Right kidney (tissue), 1 donor: ENCODE data around the gene SULT2B1.

Source experiments
- DNase-seq: peaks from one replicate; pipeline ENCODE4 v3.0.0-alpha.2; 2016

The SULT2B1 gene

DNA sequence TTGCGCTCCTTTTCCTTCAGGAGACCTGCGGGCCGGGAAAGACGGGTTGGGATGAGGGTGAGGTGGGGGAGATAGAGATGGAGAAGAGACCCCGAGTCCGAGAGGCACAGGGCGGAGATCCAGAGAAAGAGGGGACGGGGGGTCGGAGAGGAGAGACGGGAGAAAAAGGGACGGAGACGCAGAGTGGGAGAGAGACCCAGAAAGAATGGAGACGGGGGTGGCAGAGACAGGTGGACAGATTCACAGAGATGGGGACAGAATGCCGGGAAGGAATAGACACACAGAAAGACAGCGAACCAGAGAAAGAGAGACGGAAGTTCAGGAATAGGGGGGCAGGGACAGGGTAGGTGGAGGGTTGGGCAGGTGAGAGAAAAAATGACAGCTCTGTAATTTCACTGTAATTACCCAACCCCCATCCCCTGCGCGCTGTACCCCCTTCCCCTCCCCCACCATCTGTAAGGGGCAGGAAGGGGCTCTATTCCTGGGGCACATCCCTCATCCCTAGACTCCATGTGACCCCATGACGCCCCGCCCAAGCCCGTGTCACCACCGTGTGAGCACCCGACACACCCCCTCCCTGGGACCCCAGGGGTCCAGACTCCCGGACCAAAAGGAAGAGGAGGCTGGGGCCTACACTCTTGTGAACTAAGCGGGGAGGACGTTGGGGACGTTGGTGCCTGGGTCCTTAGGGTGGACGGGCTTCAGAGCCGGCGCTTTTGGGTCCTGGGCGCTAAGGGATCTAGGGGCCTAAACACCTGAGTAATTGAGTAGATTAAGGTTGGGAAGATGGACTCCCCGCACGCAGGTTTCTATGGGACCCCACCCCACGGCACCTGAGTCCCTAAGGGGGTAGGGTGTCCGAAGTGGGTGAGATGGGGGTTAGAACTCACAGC is 84.2 kb downstream of the SULT2B1 start:
- no peak for DNase-seq

GRCh38 chr19:48636859-48637448 is 85.0 kb downstream of the SULT2B1 start, which contains the start of gene DBP:
TSS of gene DBP (minus strand) at chr19:48637379. CDS start at chr19:48636994, 385 bp downstream.
- DNase-seq, result no peak

- DNase-seq, result peak; percentile 92
Measured at GRCh38 chr19:48637449-48637947, 85.5 kb downstream of the SULT2B1 start.

GRCh38 chr19:48637948-48638830 is 86.2 kb downstream of the SULT2B1 start:
- peak; percentile 66 for DNase-seq

DNA sequence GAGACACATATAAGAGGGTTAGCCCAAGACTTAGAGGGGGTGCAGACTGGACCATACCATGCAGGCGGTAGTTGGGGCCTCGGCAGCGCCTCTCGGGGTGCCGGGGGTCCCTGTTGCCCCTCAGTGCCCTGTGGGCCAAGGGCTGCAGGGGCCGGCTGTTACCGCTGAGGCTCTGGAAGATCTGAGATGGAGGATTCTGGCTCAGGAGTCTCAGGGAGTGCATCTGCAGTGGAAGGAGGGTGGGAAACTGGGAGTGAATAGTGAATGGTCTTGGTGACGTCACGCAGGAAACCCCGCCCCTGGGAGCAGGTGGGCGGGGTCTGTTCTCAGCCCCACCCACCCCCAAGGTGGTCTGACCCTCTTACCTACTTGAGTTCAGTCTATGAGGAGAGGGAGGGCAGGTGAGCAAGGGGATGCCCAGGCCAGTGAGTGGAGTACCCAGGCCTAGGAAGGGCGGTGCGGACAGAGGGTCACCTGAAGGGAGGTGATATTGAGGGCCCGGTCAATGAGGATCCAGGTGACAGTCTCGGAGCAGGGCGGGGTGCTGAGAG is 86.9 kb downstream of the SULT2B1 start:
- no peak for DNase-seq

DNA sequence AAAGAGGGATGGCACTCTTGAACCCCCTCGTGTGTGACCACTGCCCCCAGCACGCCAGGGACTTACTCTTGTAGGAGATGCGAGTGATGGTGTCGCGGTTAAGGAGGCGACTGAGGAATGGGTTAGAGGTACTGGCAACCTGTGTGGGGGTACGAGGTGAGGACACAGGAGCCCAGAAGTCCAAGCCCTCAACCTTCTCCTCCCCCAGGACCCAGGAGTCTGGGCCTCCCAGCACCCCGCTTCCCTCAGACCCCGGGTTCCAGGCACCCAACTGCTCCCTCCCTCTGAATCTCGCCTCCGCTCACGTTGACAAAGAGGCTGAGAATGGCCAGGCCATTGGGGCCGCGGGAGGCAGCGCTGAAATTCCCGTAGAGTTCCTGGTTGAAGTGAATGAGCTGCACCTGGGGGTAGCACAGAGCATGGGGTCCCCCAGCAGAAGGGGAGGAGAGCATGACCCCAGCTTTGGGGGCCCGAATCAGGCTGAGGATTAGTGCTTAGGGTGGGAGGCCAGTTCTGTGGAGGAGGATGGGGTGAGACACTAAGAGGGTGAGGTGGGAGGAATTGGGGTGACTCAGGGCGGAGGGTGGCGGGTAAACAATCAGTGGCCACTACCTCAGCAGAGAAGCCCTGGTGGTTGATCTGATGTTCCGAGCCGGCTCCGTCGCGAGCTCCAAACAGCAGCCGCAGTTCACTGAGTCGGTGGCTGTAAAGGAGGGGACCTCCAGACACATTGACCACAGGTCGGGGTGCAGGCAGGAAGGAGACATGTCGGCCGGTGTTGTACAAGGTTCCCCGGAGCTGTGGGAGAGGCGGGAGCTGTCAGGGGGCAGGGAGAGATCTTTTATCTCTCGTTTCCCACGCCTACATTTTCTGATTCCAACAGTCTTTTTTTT is 87.8 kb downstream of the SULT2B1 start:
- no peak for DNase-seq

DNA sequence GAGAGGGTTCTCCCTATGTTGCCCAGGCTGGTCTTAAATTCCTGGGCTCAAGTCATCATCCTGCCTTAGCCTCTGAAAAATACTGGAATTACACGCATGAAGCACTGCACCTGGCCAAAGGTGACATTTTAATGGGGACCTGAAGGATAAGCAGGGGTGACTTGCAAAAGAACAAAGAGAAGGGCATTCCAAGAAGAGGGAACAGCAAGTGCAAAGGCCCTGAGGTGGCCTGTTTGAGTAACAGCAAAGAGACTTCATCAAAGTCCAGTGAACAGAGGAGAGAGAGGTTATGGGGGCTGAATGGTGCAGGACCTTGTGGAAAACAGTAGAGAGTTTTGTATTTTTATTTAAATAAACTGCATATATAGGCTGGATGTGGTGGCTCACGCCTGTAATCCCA is 89.9 kb downstream of the SULT2B1 start:
- no peak for DNase-seq

- no peak for DNase-seq
Measured at GRCh38 chr19:48642862-48643261, 90.9 kb downstream of the SULT2B1 start.

DNA sequence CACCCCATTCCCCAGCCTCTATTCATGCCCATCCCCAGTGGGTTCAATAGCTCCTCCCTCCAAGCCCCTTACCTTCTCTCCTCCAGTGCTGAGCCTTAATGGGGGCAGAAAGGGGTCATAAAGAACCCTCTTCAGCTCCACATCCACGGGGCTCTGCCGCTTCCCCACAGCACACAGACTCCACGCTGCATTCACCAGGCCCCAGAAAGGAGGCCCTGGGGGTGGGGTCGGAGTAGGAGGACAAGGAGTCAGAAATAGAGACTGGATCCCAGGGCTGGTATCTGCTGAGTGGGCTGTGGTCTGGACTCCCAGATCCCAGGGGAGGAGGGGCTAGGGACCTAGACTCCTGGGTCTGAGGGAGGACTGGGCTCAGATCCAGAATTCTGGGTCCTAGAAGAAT is 92.4 kb downstream of the SULT2B1 start:
- DNase-seq, result no peak

- peak; percentile 76 for DNase-seq
Measured at GRCh38 chr19:48644839-48645619, 93.1 kb downstream of the SULT2B1 start.

DNA sequence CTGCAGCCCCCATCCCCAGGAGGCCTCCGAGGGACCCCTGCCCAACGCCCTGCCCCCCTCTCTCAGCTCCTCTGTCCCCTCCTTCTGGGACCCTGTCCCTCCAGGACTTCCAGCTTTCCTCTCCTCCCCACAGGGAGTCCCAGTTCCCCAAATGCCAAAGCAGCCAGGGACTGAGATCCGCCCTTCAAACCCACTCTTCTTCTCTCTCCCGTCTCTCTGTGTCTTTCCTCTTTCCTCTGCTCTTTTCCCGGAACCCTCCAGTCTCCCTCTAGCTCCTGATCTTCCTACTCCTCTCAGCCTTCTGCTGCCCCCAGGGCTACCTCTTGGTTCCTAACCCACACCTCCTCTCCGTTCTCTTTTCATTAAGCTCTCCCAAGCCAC is 93.6 kb downstream of the SULT2B1 start:
- DNase-seq, result peak; percentile 80

DNA sequence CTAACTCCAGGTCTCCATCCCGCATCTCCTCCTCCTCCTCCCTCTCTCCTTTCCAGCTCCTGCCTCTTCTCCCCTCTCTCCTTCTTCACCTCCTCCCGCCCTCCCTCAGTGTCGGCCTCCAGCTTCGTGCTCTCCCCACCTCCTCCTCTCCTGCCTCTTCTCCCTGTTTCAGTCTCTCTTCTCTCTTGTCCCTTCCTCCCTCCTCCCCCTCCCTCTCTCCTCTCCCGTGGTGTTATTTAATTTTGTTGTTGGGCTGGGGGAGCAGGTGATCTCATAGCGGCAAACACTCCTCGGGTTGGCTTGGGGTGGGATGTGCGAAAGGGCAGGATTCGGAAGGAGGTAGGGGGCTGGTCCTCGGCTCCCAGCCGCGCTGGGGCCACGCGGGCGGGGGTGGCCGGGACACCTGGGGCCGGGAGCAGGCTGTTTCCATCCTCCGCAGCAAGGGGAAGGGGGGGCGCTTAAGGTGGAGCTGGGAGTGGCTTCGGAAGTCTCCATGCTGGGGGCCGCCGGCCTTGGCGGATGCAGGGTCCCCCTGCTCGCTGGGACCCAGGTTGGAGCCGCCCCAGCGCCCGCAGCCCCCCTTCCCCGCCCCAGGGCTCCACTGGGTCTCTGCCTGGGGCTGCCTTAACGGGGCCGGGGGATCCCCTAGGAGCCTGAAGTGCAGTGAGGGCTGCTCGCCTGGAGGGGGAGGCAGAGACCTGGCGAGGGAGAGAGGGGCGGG is 94.2 kb downstream of the SULT2B1 start, which contains the start of gene CA11:
Gene CA11, minus strand, starts transcription at position 187 of the 721 bp plus-strand sequence. CDS start 555 bp downstream, outside the sequence.
- peak; percentile 84 for DNase-seq

- DNase-seq, result peak; percentile 29
Measured at GRCh38 chr19:48646722-48647216, 94.8 kb downstream of the SULT2B1 start.

DNA sequence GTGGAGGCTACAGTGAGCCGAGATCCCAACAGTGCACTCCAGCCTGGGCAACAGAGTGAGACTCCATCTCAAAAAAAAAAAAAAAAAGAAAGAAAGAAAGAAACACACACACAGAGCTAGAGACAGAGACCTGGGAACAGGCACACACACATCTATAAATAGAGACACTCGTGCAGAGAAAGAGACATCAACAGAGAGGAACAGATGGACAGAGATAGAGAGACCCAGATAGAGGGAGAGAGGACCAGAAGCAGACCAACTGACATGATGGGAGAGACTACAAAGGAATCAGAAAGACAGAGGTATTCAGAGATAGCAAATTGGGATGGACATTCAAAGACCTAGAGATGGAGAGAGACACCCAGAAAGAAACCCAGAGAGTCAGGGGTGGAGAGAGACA is 96.2 kb downstream of the SULT2B1 start:
- DNase-seq, result no peak
